Mucosa of stomach (tissue), 1 donor: Measurements from ENCODE around the gene KBTBD8.

Source experiments
- H3K27me3 ChIP-seq: one replicate; pipeline ENCODE4 v1.7.0; 2013; ENCODE audit warnings: mild to moderate bottlenecking, low read length; ENCODE audit not compliant: control insufficient read depth, insufficient read depth
- H3K36me3 ChIP-seq: one replicate; pipeline ENCODE4 v1.7.0; 2013; ENCODE audit warnings: low read length; ENCODE audit not compliant: control insufficient read depth, insufficient read depth
- H3K4me1 ChIP-seq: one replicate; pipeline ENCODE4 v1.7.0; 2013; ENCODE audit warnings: mild to moderate bottlenecking, low read length; ENCODE audit not compliant: control insufficient read depth, insufficient read depth
- H3K4me3 ChIP-seq: one replicate; pipeline ENCODE4 v1.7.0; 2013; ENCODE audit warnings: low read length
- H3K9ac ChIP-seq: one replicate; pipeline ENCODE4 v1.7.0; 2013; ENCODE audit warnings: mild to moderate bottlenecking, low read length, moderate library complexity
- H3K9me3 ChIP-seq: one replicate; pipeline ENCODE4 v1.7.0; 2013; ENCODE audit warnings: mild to moderate bottlenecking, low read length, moderate library complexity; ENCODE audit not compliant: control insufficient read depth
- donor health status: Pancreatic carcinoma.

The KBTBD8 gene

GRCh38 chr3:66998113-66998903 lies at the start of gene KBTBD8:
Gene KBTBD8 (plus strand): TSS chr3:66998307. CDS start chr3:66998356, 49 bp downstream.
- Histone ChIP-seq H3K4me1 (peaks cover 6% of the 10 kb centered on the region), H3K36me3 (no peaks in the 10 kb centered on the region), H3K27me3 (no peaks in the 10 kb centered on the region), H3K9ac (peak within 1 kb of the TSS; percentile 42), H3K9me3 (no peaks in the 10 kb centered on the region), H3K4me3 (peak within 1 kb of the TSS; percentile 2)

GRCh38 chr3:66948838-66949237 lies 49.3 kb upstream of the KBTBD8 start:
- Histone ChIP-seq H3K27me3 (no peaks in the 10 kb centered on the region), H3K9ac (no peak overlapping the region), H3K9me3 (no peaks in the 10 kb centered on the region), H3K4me3 (no peak overlapping the region), H3K4me1 (no peaks in the 10 kb centered on the region), H3K36me3 (no peaks in the 10 kb centered on the region)

GRCh38 chr3:66949898-66950297 lies 48.2 kb upstream of the KBTBD8 start:
- no peaks in the 10 kb centered on the region for H3K36me3 ChIP-seq
- no peaks in the 10 kb centered on the region for H3K9me3 ChIP-seq
- no peaks in the 10 kb centered on the region for H3K27me3 ChIP-seq
- H3K4me3 ChIP-seq, result no peak overlapping the region
- no peaks in the 10 kb centered on the region for H3K4me1 ChIP-seq
- H3K9ac ChIP-seq, result no peak overlapping the region

- Histone ChIP-seq H3K9ac (no peak overlapping the region), H3K9me3 (no peaks in the 10 kb centered on the region), H3K4me1 (no peaks in the 10 kb centered on the region), H3K4me3 (no peak overlapping the region), H3K36me3 (no peaks in the 10 kb centered on the region), H3K27me3 (peaks cover 1% of the 10 kb centered on the region)
These were observed 45.8 kb upstream of the KBTBD8 start for GRCh38 chr3:66952357-66952756.

GRCh38 chr3:66953934-66954445 lies 44.1 kb upstream of the KBTBD8 start:
- Histone ChIP-seq H3K27me3 (peaks cover 4% of the 10 kb centered on the region), H3K4me1 (no peaks in the 10 kb centered on the region), H3K36me3 (no peaks in the 10 kb centered on the region), H3K4me3 (no peak overlapping the region), H3K9ac (no peak overlapping the region), H3K9me3 (no peaks in the 10 kb centered on the region)

GRCh38 chr3:66956742-66957141 lies 41.4 kb upstream of the KBTBD8 start:
- no peaks in the 10 kb centered on the region for H3K9me3 ChIP-seq
- no peaks in the 10 kb centered on the region for H3K4me1 ChIP-seq
- no peaks in the 10 kb centered on the region for H3K36me3 ChIP-seq
- H3K9ac ChIP-seq, result no peak overlapping the region
- peaks cover 4% of the 10 kb centered on the region for H3K27me3 ChIP-seq
- H3K4me3 ChIP-seq, result no peak overlapping the region

GRCh38 chr3:66957367-66957766 lies 40.7 kb upstream of the KBTBD8 start:
- no peaks in the 10 kb centered on the region for H3K9me3 ChIP-seq
- no peak overlapping the region for H3K4me3 ChIP-seq
- H3K4me1 ChIP-seq, result no peaks in the 10 kb centered on the region
- H3K27me3 ChIP-seq, result peaks cover 4% of the 10 kb centered on the region
- H3K36me3 ChIP-seq, result no peaks in the 10 kb centered on the region
- no peak overlapping the region for H3K9ac ChIP-seq

GRCh38 chr3:66958067-66958466 lies 40.0 kb upstream of the KBTBD8 start:
- Histone ChIP-seq H3K9me3 (no peaks in the 10 kb centered on the region), H3K4me3 (no peak overlapping the region), H3K9ac (no peak overlapping the region), H3K27me3 (peaks cover 4% of the 10 kb centered on the region), H3K36me3 (no peaks in the 10 kb centered on the region), H3K4me1 (no peaks in the 10 kb centered on the region)

- Histone ChIP-seq H3K9ac (no peak overlapping the region), H3K9me3 (no peaks in the 10 kb centered on the region), H3K4me3 (no peak overlapping the region), H3K27me3 (no peaks in the 10 kb centered on the region), H3K36me3 (no peaks in the 10 kb centered on the region), H3K4me1 (no peaks in the 10 kb centered on the region)
These were observed 35.4 kb upstream of the KBTBD8 start for GRCh38 chr3:66962664-66963063.

- Histone ChIP-seq H3K36me3 (no peaks in the 10 kb centered on the region), H3K9ac (no peak overlapping the region), H3K27me3 (no peaks in the 10 kb centered on the region), H3K4me3 (no peak overlapping the region), H3K9me3 (no peaks in the 10 kb centered on the region), H3K4me1 (no peaks in the 10 kb centered on the region)
These were observed 26.9 kb upstream of the KBTBD8 start for GRCh38 chr3:66971245-66971644.

GRCh38 chr3:66971891-66972551 lies 26.1 kb upstream of the KBTBD8 start:
- Histone ChIP-seq H3K9ac (peak overlapping the region; percentile 22), H3K36me3 (no peaks in the 10 kb centered on the region), H3K9me3 (no peaks in the 10 kb centered on the region), H3K27me3 (no peaks in the 10 kb centered on the region), H3K4me3 (peak overlapping the region; percentile 10), H3K4me1 (no peaks in the 10 kb centered on the region)

- no peaks in the 10 kb centered on the region for H3K27me3 ChIP-seq
- no peak overlapping the region for H3K9ac ChIP-seq
- H3K4me3 ChIP-seq, result no peak overlapping the region
- peaks cover 13% of the 10 kb centered on the region for H3K4me1 ChIP-seq
- H3K9me3 ChIP-seq, result no peaks in the 10 kb centered on the region
- no peaks in the 10 kb centered on the region for H3K36me3 ChIP-seq
These were observed 17.3 kb upstream of the KBTBD8 start for GRCh38 chr3:66980791-66981190.
